NCI-H2227 (cell line): ENCODE results near the gene PJA2.
"Not testable (repeated sequence)": the region's sequence is repeated elsewhere in the genome, so short reads cannot be mapped to it uniquely, and the experiment has no call there.

Experiments
- DNase-seq: peaks from one replicate; lab custom pipeline; 2025; ENCODE audit not compliant: unreplicated experiment; lab: John Stamatoyannopoulos, UW

The PJA2 gene

GRCh38 chr5:109409844-109410388 lies at the start of gene PJA2:
PJA2 (minus strand) TSS chr5:109409974; CDS start chr5:109383433, 26,541 bp downstream.
- DNase-seq = peak; percentile 97

GRCh38 chr5:109455598-109456096 lies 45.9 kb upstream of the PJA2 start:
- DNase-seq = peak; percentile 39

GRCh38 chr5:109454731-109455505 lies 45.1 kb upstream of the PJA2 start:
- no peak for DNase-seq

- no peak for DNase-seq
Observed at GRCh38 chr5:109453251-109453650, 43.5 kb upstream of the PJA2 start.

- DNase-seq = no peak
Observed at GRCh38 chr5:109452661-109453060, 42.9 kb upstream of the PJA2 start.

GRCh38 chr5:109451146-109451545 lies 41.4 kb upstream of the PJA2 start:
- no peak for DNase-seq

- DNase-seq = no peak
Observed at GRCh38 chr5:109450129-109450877, 40.5 kb upstream of the PJA2 start.

GRCh38 chr5:109448838-109449237 lies 39.1 kb upstream of the PJA2 start:
- no peak for DNase-seq

GRCh38 chr5:109439590-109439989 lies 29.8 kb upstream of the PJA2 start:
- no peak for DNase-seq

GRCh38 chr5:109426075-109426474 lies 16.3 kb upstream of the PJA2 start:
- DNase-seq = no peak

GRCh38 chr5:109425521-109425920 lies 15.7 kb upstream of the PJA2 start:
- DNase-seq = not testable (repeated sequence)

- no peak for DNase-seq
Observed at GRCh38 chr5:109421956-109422355, 12.2 kb upstream of the PJA2 start.

- DNase-seq = no peak
Observed at GRCh38 chr5:109418712-109419352, 9.1 kb upstream of the PJA2 start.

GRCh38 chr5:109416882-109417281 lies 7.1 kb upstream of the PJA2 start:
- no peak for DNase-seq

- not testable (repeated sequence) for DNase-seq
Observed at GRCh38 chr5:109413921-109414461, 4.2 kb upstream of the PJA2 start.

- no peak for DNase-seq
Observed at GRCh38 chr5:109413458-109413857, 3.7 kb upstream of the PJA2 start.

GRCh38 chr5:109412981-109413402 lies 3.2 kb upstream of the PJA2 start:
- DNase-seq = peak; percentile 11

- DNase-seq = no peak
Observed at GRCh38 chr5:109411627-109412026, 1.9 kb upstream of the PJA2 start.

- no peak for DNase-seq
Observed at GRCh38 chr5:109411149-109411514, 1.4 kb upstream of the PJA2 start.

- DNase-seq = peak; percentile 79
Observed at GRCh38 chr5:109410389-109411148, 795 bp upstream of the PJA2 start.
